T-helper 1 cell treated with Interleukin-12 subunit alpha and Interleukin-12 subunit beta and Interleukin-4 antibody, amounts not matched to agents 30 ng/mL and 1 ng/mL, for 36 hours (primary cell): ENCODE results near the gene DAZAP1. TPM values are rescaled to one million over a fixed set of nuclear protein-coding genes. Genes with fewer than 3 reads are reported as not detected.

Source experiments
- intact Hi-C: fragments of 100-400 bp; cut with micrococcal nuclease; formaldehyde crosslinking; loops from one replicate; pipeline ENCODE4 v1.15.1; 2024
- total RNA-seq: library from RNA; stranded (reverse); gene quantifications from 2 replicates; pipeline ENCODE4 v1.2.3, GENCODE V29; 2022

The DAZAP1 gene
- total RNA-seq, 1 donor from 2014 or later: 211 TPM

GRCh38 chr19:1377176-1377964 lies 30.0 kb upstream of the DAZAP1 start:
- intact Hi-C loops: no loop called here

GRCh38 chr19:1377965-1378785 lies 29.2 kb upstream of the DAZAP1 start:
- intact Hi-C loops: no loop called here

GRCh38 chr19:1379126-1379905 lies 28.1 kb upstream of the DAZAP1 start:
- intact Hi-C loops: no loop called here

- intact Hi-C loops: loop anchor here (5.0 kb wide), 1 partner anchor 248 kb away; no protein-coding TSS in a partner anchor
Measured at GRCh38 chr19:1379961-1380489, 27.4 kb upstream of the DAZAP1 start.

GRCh38 chr19:1382250-1382649 lies 25.1 kb upstream of the DAZAP1 start:
- intact Hi-C loops: loop anchor here (5.0 kb wide), 1 partner anchor 250 kb away; no protein-coding TSS in a partner anchor

- intact Hi-C loops: loop anchor here (1.0 to 5.0 kb wide), 5 partner anchors 24 to 251 kb away; partner anchors contain the start of genes DAZAP1, FAM174C and RPS15
Measured at GRCh38 chr19:1383017-1383311, 24.4 kb upstream of the DAZAP1 start.

- intact Hi-C loops: loop anchor here (1.0 to 5.0 kb wide), 5 partner anchors 24 to 251 kb away; partner anchors contain the start of genes DAZAP1, FAM174C and RPS15
Measured at GRCh38 chr19:1383312-1384084, 23.9 kb upstream of the DAZAP1 start, which contains the start of gene NDUFS7. Gene NDUFS7 (plus strand): TSS chr19:1383907. CDS start chr19:1383927, 20 bp downstream.

GRCh38 chr19:1384085-1384462 lies 23.3 kb upstream of the DAZAP1 start:
- intact Hi-C loops: loop anchor here (5.0 kb wide), 1 partner anchor 252 kb away; no protein-coding TSS in a partner anchor

- intact Hi-C loops: loop anchor here (5.0 kb wide), 1 partner anchor 252 kb away; no protein-coding TSS in a partner anchor
Measured at GRCh38 chr19:1384478-1385110, 22.8 kb upstream of the DAZAP1 start.

GRCh38 chr19:1385816-1386215 lies 21.6 kb upstream of the DAZAP1 start:
- intact Hi-C loops: no loop called here

GRCh38 chr19:1386945-1387683 lies 20.3 kb upstream of the DAZAP1 start:
- intact Hi-C loops: no loop called here

GRCh38 chr19:1387684-1388636 lies 19.4 kb upstream of the DAZAP1 start:
- intact Hi-C loops: no loop called here

- intact Hi-C loops: no loop called here
Measured at GRCh38 chr19:1388637-1389026, 18.8 kb upstream of the DAZAP1 start.

- intact Hi-C loops: no loop called here
Measured at GRCh38 chr19:1389033-1389940, 18.1 kb upstream of the DAZAP1 start.

GRCh38 chr19:1390890-1391423 lies 16.4 kb upstream of the DAZAP1 start:
- intact Hi-C loops: no loop called here

GRCh38 chr19:1392407-1392806 lies 15.0 kb upstream of the DAZAP1 start:
- intact Hi-C loops: no loop called here
